Measurements from ENCODE around the gene ANO2. TPM values are rescaled to one million over a fixed set of nuclear protein-coding genes. Genes with fewer than 3 reads are reported as not detected.

The ANO2 gene
- total and polyA plus RNA-seq, 8 donors: 0.43 to 2.4 (median 0.97) TPM

- no peak for DNase-seq
- H3K27me3 ChIP-seq: no peaks in the 10 kb centered on the region
- WGBS, 2 donors: 66 to 74% methylated on average over 4 of the region's 4 CpGs
- ATAC-seq: no peak
- TF ChIP-seq CTCF (IDR thresholded peaks at IDR 0.05): no peak
- H3K4me1 ChIP-seq: no peaks in the 10 kb centered on the region
- FAIRE-seq: no peak
- H3K27ac ChIP-seq: no peak overlapping the region
- no peak overlapping the region for H3K4me3 ChIP-seq
- H3K9me3 ChIP-seq: no peaks in the 10 kb centered on the region
- no peaks in the 10 kb centered on the region for H3K36me3 ChIP-seq
- intact Hi-C loops (cut with DNase I): no loop called here
Observed at GRCh38 chr12:5875851-5876250, 69.2 kb downstream of the ANO2 start.

- Histone ChIP-seq H3K4me3 (no peak overlapping the region), H3K36me3 (no peaks in the 10 kb centered on the region), H3K27ac (no peak overlapping the region), H3K27me3 (no peaks in the 10 kb centered on the region), H3K4me1 (no peaks in the 10 kb centered on the region), H3K9me3 (no peaks in the 10 kb centered on the region)
- ATAC-seq: no peak
- DNase-seq: no peak
- 74 to 80% methylated on average over 8 of the region's 8 CpGs for WGBS, 2 donors
- intact Hi-C loops (cut with DNase I): no loop called here
- no peak for TF ChIP-seq CTCF (IDR thresholded peaks at IDR 0.05)
- FAIRE-seq: no peak
Observed at GRCh38 chr12:5874514-5874913, 70.5 kb downstream of the ANO2 start.

- no peak for FAIRE-seq
- WGBS, 2 donors: 49 to 54% methylated on average over 10 of the region's 10 CpGs
- H3K27ac ChIP-seq: no peak overlapping the region
- no peak for ATAC-seq
- TF ChIP-seq CTCF (IDR thresholded peaks at IDR 0.05): no peak
- H3K9me3 ChIP-seq: no peaks in the 10 kb centered on the region
- H3K4me3 ChIP-seq: no peak overlapping the region
- no peak for DNase-seq
- no peaks in the 10 kb centered on the region for H3K4me1 ChIP-seq
- no peaks in the 10 kb centered on the region for H3K27me3 ChIP-seq
- intact Hi-C loops (cut with DNase I): no loop called here
- no peaks in the 10 kb centered on the region for H3K36me3 ChIP-seq
Observed at GRCh38 chr12:5873281-5873919, 71.7 kb downstream of the ANO2 start.

GRCh38 chr12:5872745-5873144 lies 72.3 kb downstream of the ANO2 start:
- H3K36me3 ChIP-seq: no peaks in the 10 kb centered on the region

More at GRCh38 chr12:5872745-5873144, 72.3 kb downstream of the ANO2 start:
- no peak for TF ChIP-seq CTCF (IDR thresholded peaks at IDR 0.05)
- no peaks in the 10 kb centered on the region for H3K9me3 ChIP-seq
- H3K27me3 ChIP-seq: no peaks in the 10 kb centered on the region
- 55 to 59% methylated on average over 4 of the region's 4 CpGs for WGBS, 2 donors
- no peak overlapping the region for H3K4me3 ChIP-seq
- DNase-seq (no peak), FAIRE-seq (no peak), ATAC-seq (no peak)
- H3K27ac ChIP-seq: no peak overlapping the region
- intact Hi-C loops (cut with DNase I): no loop called here
- no peaks in the 10 kb centered on the region for H3K4me1 ChIP-seq

Measured in pancreas (tissue), 10 donors.